ENCODE data around the gene RSPO3. TPM values are rescaled to one million over a fixed set of nuclear protein-coding genes. Genes with fewer than 3 reads are reported as not detected.
A peak's percentile ranks its signal among the peaks of the same experiment; 100 is the strongest.
"Not testable (repeated sequence)": the region's sequence is repeated elsewhere in the genome, so short reads cannot be mapped to it uniquely, and the experiment has no call there.

Gene RSPO3
- total and polyA plus RNA-seq, 3 experiments from 2014 or later, result not detected

GRCh38 chr6:127214032-127214431, 95.6 kb downstream of the RSPO3 start:
- H3K9me3 Mint-ChIP-seq; H3K9me3 ChIP-seq (ENCODE audit: low read length); H3K36me3 ChIP-seq (ENCODE audit: insufficient read depth, low read length); H3K4me1 ChIP-seq (ENCODE audit: insufficient read depth, low read length); H3K27ac ChIP-seq (ENCODE audit: low read depth, low read length); CTCF ChIA-PET; POLR2A ChIA-PET; DNase-seq; H3K27me3 ChIP-seq (ENCODE audit: insufficient read depth, low read length, poor library complexity, severe bottlenecking); H3K36me3 Mint-ChIP-seq; H3K4me3 Mint-ChIP-seq; H3K4me3 ChIP-seq (ENCODE audit: low read length); H3K4me1 Mint-ChIP-seq: not testable (repeated sequence)
- peak overlapping the region in 1 of 8 donors; percentile 30 for H3K27ac Mint-ChIP-seq
- H3K27me3 Mint-ChIP-seq, result peaks cover 4 to 21% of the 10 kb centered on the region in 2 donors

- H3K36me3 Mint-ChIP-seq; POLR2A ChIA-PET; H3K9me3 ChIP-seq (ENCODE audit: low read length); H3K4me3 Mint-ChIP-seq; H3K4me3 ChIP-seq (ENCODE audit: low read length); DNase-seq; H3K36me3 ChIP-seq (ENCODE audit: insufficient read depth, low read length); H3K27me3 ChIP-seq (ENCODE audit: insufficient read depth, low read length, poor library complexity, severe bottlenecking); H3K9me3 Mint-ChIP-seq; CTCF ChIA-PET; H3K4me1 Mint-ChIP-seq; H3K27ac Mint-ChIP-seq; H3K4me1 ChIP-seq (ENCODE audit: insufficient read depth, low read length); H3K27ac ChIP-seq (ENCODE audit: low read depth, low read length): not testable (repeated sequence)
- H3K27me3 Mint-ChIP-seq, result peaks cover 4 to 23% of the 10 kb centered on the region in 2 donors
These were observed 96.1 kb downstream of the RSPO3 start for GRCh38 chr6:127214531-127214930.

GRCh38 chr6:127215931-127216330, 97.5 kb downstream of the RSPO3 start:
- no peak overlapping the region for H3K27ac Mint-ChIP-seq
- no peaks in the 10 kb centered on the region for H3K4me1 Mint-ChIP-seq
- H3K27me3 Mint-ChIP-seq, result peaks cover 9 to 30% of the 10 kb centered on the region in 2 donors
- Histone ChIP-seq H3K27me3 (ENCODE audit: insufficient read depth, low read length, poor library complexity, severe bottlenecking) (no peaks in the 10 kb centered on the region), H3K4me3 (ENCODE audit: low read length) (no peak overlapping the region), H3K9me3 (ENCODE audit: low read length) (no peaks in the 10 kb centered on the region), H3K36me3 (ENCODE audit: insufficient read depth, low read length) (no peaks in the 10 kb centered on the region), H3K27ac (ENCODE audit: low read depth, low read length) (no peak overlapping the region), H3K4me1 (ENCODE audit: insufficient read depth, low read length) (no peaks in the 10 kb centered on the region)
- H3K36me3 Mint-ChIP-seq, result no peaks in the 10 kb centered on the region
- no peak for DNase-seq
- ChIA-PET CTCF (no interaction called here), POLR2A (no interaction called here)
- peaks cover 0 to 2% (median 0%) of the 10 kb centered on the region in 5 donors for H3K9me3 Mint-ChIP-seq
- no peak overlapping the region for H3K4me3 Mint-ChIP-seq

- Mint-ChIP-seq H3K4me1 (no peaks in the 10 kb centered on the region), H3K27me3 (peaks cover 8 to 37% of the 10 kb centered on the region in 2 donors), H3K9me3 (no peaks in the 10 kb centered on the region), H3K4me3 (no peak overlapping the region), H3K36me3 (no peaks in the 10 kb centered on the region), H3K27ac (no peak overlapping the region)
- Histone ChIP-seq H3K4me1 (ENCODE audit: insufficient read depth, low read length) (no peaks in the 10 kb centered on the region), H3K9me3 (ENCODE audit: low read length) (no peaks in the 10 kb centered on the region), H3K27me3 (ENCODE audit: insufficient read depth, low read length, poor library complexity, severe bottlenecking) (no peaks in the 10 kb centered on the region), H3K4me3 (ENCODE audit: low read length) (no peak overlapping the region), H3K36me3 (ENCODE audit: insufficient read depth, low read length) (no peaks in the 10 kb centered on the region), H3K27ac (ENCODE audit: low read depth, low read length) (no peak overlapping the region)
- ChIA-PET CTCF (no interaction called here), POLR2A (no interaction called here)
- DNase-seq, result no peak
These were observed 98.6 kb downstream of the RSPO3 start for GRCh38 chr6:127216810-127217789.

GRCh38 chr6:127219869-127220268, 101.4 kb downstream of the RSPO3 start:
- CTCF ChIA-PET, result interaction anchor here (1.1 kb wide), 1 partner anchor 9 kb away, joined by 3 read pairs; no protein-coding TSS in a partner anchor
- POLR2A ChIA-PET, result no interaction called here

GRCh38 chr6:127221201-127221600, 102.7 kb downstream of the RSPO3 start:
- DNase-seq, result no peak
- ChIA-PET CTCF (no interaction called here), POLR2A (no interaction called here)
- Mint-ChIP-seq H3K27me3 (peaks cover 7 to 58% of the 10 kb centered on the region in 2 donors), H3K36me3 (no peaks in the 10 kb centered on the region), H3K27ac (no peak overlapping the region), H3K9me3 (no peaks in the 10 kb centered on the region), H3K4me1 (no peaks in the 10 kb centered on the region), H3K4me3 (no peak overlapping the region)
- H3K27me3 ChIP-seq (ENCODE audit: insufficient read depth, low read length, poor library complexity, severe bottlenecking), result peaks cover 5% of the 10 kb centered on the region
- H3K27ac ChIP-seq (ENCODE audit: low read depth, low read length), result no peak overlapping the region
- no peak overlapping the region for H3K4me3 ChIP-seq (ENCODE audit: low read length)
- no peaks in the 10 kb centered on the region for H3K36me3 ChIP-seq (ENCODE audit: insufficient read depth, low read length)
- no peaks in the 10 kb centered on the region for H3K4me1 ChIP-seq (ENCODE audit: insufficient read depth, low read length)
- H3K9me3 ChIP-seq (ENCODE audit: low read length), result no peaks in the 10 kb centered on the region

More at GRCh38 chr6:127219869-127220268, 101.4 kb downstream of the RSPO3 start:
- Histone ChIP-seq H3K36me3 (ENCODE audit: insufficient read depth, low read length) (no peaks in the 10 kb centered on the region), H3K27me3 (ENCODE audit: insufficient read depth, low read length, poor library complexity, severe bottlenecking) (peaks cover 5% of the 10 kb centered on the region), H3K4me3 (ENCODE audit: low read length) (no peak overlapping the region), H3K4me1 (ENCODE audit: insufficient read depth, low read length) (no peaks in the 10 kb centered on the region), H3K27ac (ENCODE audit: low read depth, low read length) (no peak overlapping the region), H3K9me3 (ENCODE audit: low read length) (no peaks in the 10 kb centered on the region)
- no peak for DNase-seq
- Mint-ChIP-seq H3K4me1 (no peaks in the 10 kb centered on the region), H3K4me3 (no peak overlapping the region), H3K9me3 (no peaks in the 10 kb centered on the region), H3K36me3 (no peaks in the 10 kb centered on the region), H3K27ac (no peak overlapping the region), H3K27me3 (peaks cover 5 to 53% of the 10 kb centered on the region in 2 donors)

- Mint-ChIP-seq H3K27me3 (peaks cover 7 to 62% of the 10 kb centered on the region in 2 donors), H3K27ac (no peak overlapping the region), H3K4me1 (no peaks in the 10 kb centered on the region), H3K9me3 (no peaks in the 10 kb centered on the region), H3K36me3 (no peaks in the 10 kb centered on the region), H3K4me3 (no peak overlapping the region)
- CTCF ChIA-PET, result no interaction called here
- POLR2A ChIA-PET, result no interaction called here
- DNase-seq, result no peak
- Histone ChIP-seq H3K27me3 (ENCODE audit: insufficient read depth, low read length, poor library complexity, severe bottlenecking) (peaks cover 5% of the 10 kb centered on the region), H3K4me1 (ENCODE audit: insufficient read depth, low read length) (no peaks in the 10 kb centered on the region), H3K27ac (ENCODE audit: low read depth, low read length) (no peak overlapping the region), H3K36me3 (ENCODE audit: insufficient read depth, low read length) (no peaks in the 10 kb centered on the region), H3K9me3 (ENCODE audit: low read length) (no peaks in the 10 kb centered on the region), H3K4me3 (ENCODE audit: low read length) (no peak overlapping the region)
These were observed 103.9 kb downstream of the RSPO3 start for GRCh38 chr6:127222418-127222817.

GRCh38 chr6:127225497-127225896, 107.0 kb downstream of the RSPO3 start:
- CTCF ChIA-PET, result no interaction called here
- Histone ChIP-seq H3K27me3 (ENCODE audit: insufficient read depth, low read length, poor library complexity, severe bottlenecking) (peaks cover 5% of the 10 kb centered on the region), H3K36me3 (ENCODE audit: insufficient read depth, low read length) (no peaks in the 10 kb centered on the region), H3K4me1 (ENCODE audit: insufficient read depth, low read length) (no peaks in the 10 kb centered on the region), H3K27ac (ENCODE audit: low read depth, low read length) (no peak overlapping the region), H3K9me3 (ENCODE audit: low read length) (no peaks in the 10 kb centered on the region), H3K4me3 (ENCODE audit: low read length) (no peak overlapping the region)
- DNase-seq, result no peak
- Mint-ChIP-seq H3K36me3 (no peaks in the 10 kb centered on the region), H3K4me3 (no peak overlapping the region), H3K27me3 (peaks cover 13 to 67% of the 10 kb centered on the region in 2 donors), H3K9me3 (peaks cover 0 to 8% (median 2%) of the 10 kb centered on the region in 5 donors), H3K27ac (no peak overlapping the region), H3K4me1 (no peaks in the 10 kb centered on the region)
- POLR2A ChIA-PET, result no interaction called here

Data from CD8-positive, alpha-beta memory T cell (primary cell).